Measurements from ENCODE around the gene POLR2H. TPM values are rescaled to one million over a fixed set of nuclear protein-coding genes. Genes with fewer than 3 reads are reported as not detected.

The POLR2H gene
- total RNA-seq, 1 donor from 2014 or later: 64.3 TPM

DNA sequence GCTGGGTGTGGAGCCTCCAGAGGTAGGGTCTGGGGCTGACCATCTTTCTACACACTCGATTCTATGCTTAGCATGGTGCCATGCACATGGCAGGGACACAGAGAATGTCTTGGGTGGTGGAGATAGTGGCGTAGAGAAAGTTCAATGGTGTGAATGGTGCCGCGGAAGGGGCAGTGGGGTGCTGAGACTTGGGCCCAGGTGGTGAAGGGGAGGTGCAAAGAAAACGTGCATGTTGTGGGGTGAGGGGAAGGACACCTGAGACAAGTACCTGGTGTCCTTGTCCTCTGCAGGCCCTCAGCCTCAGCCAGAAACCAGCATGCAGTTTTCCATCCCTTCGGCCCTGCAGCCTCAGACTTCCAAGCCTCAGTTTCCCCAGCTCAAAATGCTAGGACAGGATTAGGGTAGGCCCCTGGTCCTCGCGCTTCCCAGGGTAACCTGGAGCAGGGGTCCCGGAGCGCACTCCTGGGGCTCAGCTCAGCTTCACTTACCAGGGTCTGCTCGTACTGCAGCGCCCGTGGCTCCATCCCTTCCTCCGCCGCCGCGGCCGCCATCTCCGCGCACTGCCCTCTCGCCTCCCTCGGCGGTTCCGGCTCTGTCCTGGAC lies 480 bp upstream of the POLR2H start:
- Histone ChIP-seq H3K36me3 (peaks cover 0 to 16% of the 10 kb centered on the region in 2 donors), H3K27ac (peak overlapping the region; percentile 92), H3K27me3 (no peaks in the 10 kb centered on the region), H3K4me3 (peak overlapping the region; percentile 87 to 96), H3K9me3 (no peaks in the 10 kb centered on the region), H3K4me1 (peaks cover 31% of the 10 kb centered on the region)
- no peak for TF ChIP-seq POLR2A (IDR thresholded peaks at IDR 0.05)
- TF ChIP-seq, protein P1, sequence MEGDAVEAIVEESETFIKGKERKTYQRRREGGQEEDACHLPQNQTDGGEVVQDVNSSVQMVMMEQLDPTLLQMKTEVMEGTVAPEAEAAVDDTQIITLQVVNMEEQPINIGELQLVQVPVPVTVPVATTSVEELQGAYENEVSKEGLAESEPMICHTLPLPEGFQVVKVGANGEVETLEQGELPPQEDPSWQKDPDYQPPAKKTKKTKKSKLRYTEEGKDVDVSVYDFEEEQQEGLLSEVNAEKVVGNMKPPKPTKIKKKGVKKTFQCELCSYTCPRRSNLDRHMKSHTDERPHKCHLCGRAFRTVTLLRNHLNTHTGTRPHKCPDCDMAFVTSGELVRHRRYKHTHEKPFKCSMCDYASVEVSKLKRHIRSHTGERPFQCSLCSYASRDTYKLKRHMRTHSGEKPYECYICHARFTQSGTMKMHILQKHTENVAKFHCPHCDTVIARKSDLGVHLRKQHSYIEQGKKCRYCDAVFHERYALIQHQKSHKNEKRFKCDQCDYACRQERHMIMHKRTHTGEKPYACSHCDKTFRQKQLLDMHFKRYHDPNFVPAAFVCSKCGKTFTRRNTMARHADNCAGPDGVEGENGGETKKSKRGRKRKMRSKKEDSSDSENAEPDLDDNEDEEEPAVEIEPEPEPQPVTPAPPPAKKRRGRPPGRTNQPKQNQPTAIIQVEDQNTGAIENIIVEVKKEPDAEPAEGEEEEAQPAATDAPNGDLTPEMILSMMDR (IDR thresholded peaks at IDR 0.05): peak in 1 of 3 experiments; percentile 8
- intact Hi-C loops (cut with DNase I): loop anchor here (1.0 kb wide), 1 partner anchor 47 kb away; the partner anchor contains the start of gene EIF4G1
- DNase-seq (ENCODE audit: extremely low spot score in 2 of 2): no peak

DNA sequence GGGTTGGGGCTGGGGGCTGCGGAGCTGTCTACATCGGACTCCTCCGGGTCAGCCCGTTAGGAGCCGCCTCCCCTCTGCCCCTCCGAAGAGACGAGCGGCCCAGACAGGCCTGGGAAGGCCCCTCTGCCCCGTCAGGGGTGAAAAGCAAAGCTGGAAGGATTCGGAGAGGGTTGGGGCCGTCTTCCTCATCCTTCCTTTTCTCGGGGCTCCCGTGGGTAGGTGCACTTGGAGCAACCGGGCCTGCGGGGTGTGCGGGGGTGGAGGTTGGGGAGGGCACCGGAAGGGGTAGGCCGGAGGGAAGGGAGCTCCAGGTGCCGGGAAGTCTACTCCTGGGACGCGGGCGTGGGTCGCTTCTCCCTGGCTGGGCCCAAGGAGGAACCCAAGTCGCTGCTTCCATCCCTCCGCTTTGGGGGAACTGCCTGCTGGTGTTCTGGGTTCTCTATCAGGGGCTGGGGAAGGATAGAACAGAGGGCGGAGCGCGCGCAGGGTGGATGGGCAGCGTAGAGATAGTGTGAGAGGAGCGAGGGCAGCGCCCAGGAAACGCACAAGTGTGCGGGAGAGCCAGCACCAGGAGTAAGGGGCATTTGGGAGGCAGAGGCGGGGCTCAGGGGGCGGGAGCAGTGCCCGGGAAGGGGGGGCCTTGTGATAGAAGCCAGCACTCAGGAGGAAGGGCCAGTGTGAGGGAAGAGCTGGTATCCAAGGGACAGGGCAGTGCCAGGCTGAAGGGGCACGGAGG lies 590 bp downstream of the POLR2H start:
- peaks cover 31% of the 10 kb centered on the region for H3K4me1 ChIP-seq
- peak in 1 of 2 donors; percentile 94 for DNase-seq (ENCODE audit: extremely low spot score in 2 of 2)
- H3K36me3 ChIP-seq: peaks cover 0 to 23% of the 10 kb centered on the region in 2 donors
- H3K27ac ChIP-seq: peak overlapping the region; percentile 92
- intact Hi-C loops (cut with DNase I): loop anchor here (1.0 kb wide), 1 partner anchor 48 kb away; the partner anchor contains the start of gene EIF4G1
- no peaks in the 10 kb centered on the region for H3K27me3 ChIP-seq
- peak in 1 of 2 donors; percentile 52 for TF ChIP-seq POLR2AphosphoS5 (IDR thresholded peaks at IDR 0.05; ENCODE audit: insufficient read depth in 1 of 2, low read depth in 1 of 2)
- peak in 1 of 2 donors; percentile 5 for TF ChIP-seq POLR2A (IDR thresholded peaks at IDR 0.05)
- TF ChIP-seq, protein P1 (IDR thresholded peaks at IDR 0.05): no peak
- H3K4me3 ChIP-seq: peak overlapping the region; percentile 87 to 96
- no peaks in the 10 kb centered on the region for H3K9me3 ChIP-seq

- Histone ChIP-seq H3K4me3 (peak overlapping the region; percentile 87 to 96), H3K27ac (peak overlapping the region; percentile 92), H3K36me3 (peaks cover 0 to 25% of the 10 kb centered on the region in 2 donors), H3K4me1 (peaks cover 31% of the 10 kb centered on the region), H3K9me3 (no peaks in the 10 kb centered on the region), H3K27me3 (no peaks in the 10 kb centered on the region)
- DNase-seq (ENCODE audit: extremely low spot score in 2 of 2): peak in 1 of 2 donors; percentile 98
- intact Hi-C loops (cut with DNase I): no loop called here
- peak in 1 of 2 donors; percentile 52 for TF ChIP-seq POLR2A (IDR thresholded peaks at IDR 0.05)
- TF ChIP-seq, protein P1 (IDR thresholded peaks at IDR 0.05): peak in 2 of 3 experiments; percentile 14 to 65
- peak; percentile 93 to 94 for TF ChIP-seq POLR2AphosphoS5 (IDR thresholded peaks at IDR 0.05; ENCODE audit: insufficient read depth in 1 of 2, low read depth in 1 of 2)
These were observed 1.4 kb downstream of the POLR2H start for GRCh38 chr3:184362668-184363546.

DNA sequence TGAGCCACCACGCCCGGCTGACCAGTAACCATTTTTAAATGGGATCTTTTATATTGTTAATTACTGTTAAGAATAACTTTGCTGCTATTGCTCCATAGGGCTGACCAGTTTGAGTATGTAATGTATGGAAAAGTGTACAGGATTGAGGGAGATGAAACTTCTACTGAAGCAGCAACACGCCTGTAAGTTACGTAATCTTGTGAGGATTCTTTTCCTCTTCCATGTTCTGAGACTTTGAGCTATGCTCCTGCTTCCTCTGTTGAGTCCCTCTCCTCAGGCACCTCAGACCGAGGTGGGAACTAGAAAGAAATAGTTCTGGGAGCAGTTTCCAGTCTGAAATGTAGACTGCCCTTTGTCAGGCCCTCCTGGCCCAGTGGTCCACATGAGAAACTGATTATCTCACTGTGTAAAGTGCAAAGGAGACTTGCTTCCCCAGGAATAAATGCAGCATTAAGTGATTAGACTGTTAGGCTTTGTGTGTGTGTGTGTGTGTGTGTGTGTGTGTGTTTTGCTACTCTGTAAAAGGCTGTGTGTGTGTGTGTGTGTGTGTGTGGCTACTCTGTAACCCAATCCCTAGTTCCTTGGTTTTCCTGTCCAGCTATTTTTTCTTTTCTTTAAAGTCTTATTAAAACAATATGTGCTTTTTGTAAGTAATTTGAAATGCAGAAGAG lies 5.2 kb downstream of the POLR2H start:
- TF ChIP-seq POLR2A (IDR thresholded peaks at IDR 0.05) (no peak), POLR2AphosphoS5 (IDR thresholded peaks at IDR 0.05; ENCODE audit: insufficient read depth in 1 of 2, low read depth in 1 of 2) (no peak)
- TF ChIP-seq, protein P1 (IDR thresholded peaks at IDR 0.05): no peak
- H3K9me3 ChIP-seq: no peaks in the 10 kb centered on the region
- no peaks in the 10 kb centered on the region for H3K27me3 ChIP-seq
- no peak overlapping the region for H3K27ac ChIP-seq
- H3K4me3 ChIP-seq: no peak overlapping the region
- DNase-seq (ENCODE audit: extremely low spot score in 2 of 2): no peak
- peaks cover 32% of the 10 kb centered on the region for H3K4me1 ChIP-seq
- intact Hi-C loops (cut with DNase I): no loop called here
- peaks cover 0 to 29% of the 10 kb centered on the region in 2 donors for H3K36me3 ChIP-seq

All from vagina (tissue), 2 donors.